CD4-positive, alpha-beta T cell treated with Interleukin-10 for 1 hour (primary cell): Measurements from ENCODE around the gene DNM2.
"Not testable (repeated sequence)": the region's sequence is repeated elsewhere in the genome, so short reads cannot be mapped to it uniquely, and the experiment has no call there.

Source experiments
- DNase-seq: peaks from one replicate; pipeline ENCODE4 v3.0.0-alpha.2; 2020

DNM2 gene

DNA sequence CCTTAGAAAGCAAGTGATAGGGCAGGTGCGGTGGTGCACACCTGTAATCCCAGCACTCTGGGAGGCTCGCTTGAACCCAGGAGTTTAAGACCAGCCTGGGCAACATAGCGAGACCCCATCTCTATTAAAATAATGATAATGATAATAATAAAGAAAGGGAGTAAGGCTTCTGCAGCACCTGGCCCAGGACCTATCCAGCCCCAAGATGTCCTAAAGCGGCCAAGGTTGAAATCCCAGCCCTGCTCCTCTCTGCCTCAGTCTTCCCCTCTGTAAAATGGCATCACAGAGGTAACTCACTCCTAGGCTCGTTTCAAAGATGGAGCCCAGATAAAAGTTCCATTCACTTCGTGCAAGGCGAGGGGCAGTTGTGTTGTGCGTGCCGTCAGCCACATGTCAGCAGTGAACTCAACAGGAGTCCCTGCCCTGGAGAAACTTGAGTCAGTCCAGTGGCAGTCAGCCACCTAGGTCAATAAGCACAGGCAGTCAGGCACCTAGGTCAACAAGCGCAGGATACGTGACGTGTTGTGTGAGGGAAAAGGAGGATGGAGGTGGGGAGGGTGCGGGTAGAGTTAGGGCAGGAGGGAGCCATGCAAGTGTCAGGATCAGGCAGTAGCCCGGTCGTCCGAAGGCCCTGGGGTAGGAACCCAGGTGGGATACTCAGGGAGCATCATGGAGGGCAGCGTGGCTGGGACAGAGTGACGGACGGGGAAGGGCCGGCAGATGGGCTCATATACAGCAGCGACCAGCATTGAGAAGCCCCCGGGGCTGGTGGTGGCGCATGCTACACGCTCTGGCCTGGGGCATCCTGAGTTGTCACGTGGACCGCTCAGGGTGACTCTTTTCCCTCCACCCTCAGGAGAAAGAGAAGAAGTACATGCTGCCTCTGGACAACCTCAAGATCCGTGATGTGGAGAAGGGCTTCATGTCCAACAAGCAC, 101.5 kb downstream of the DNM2 start:
- no peak for DNase-seq

DNA sequence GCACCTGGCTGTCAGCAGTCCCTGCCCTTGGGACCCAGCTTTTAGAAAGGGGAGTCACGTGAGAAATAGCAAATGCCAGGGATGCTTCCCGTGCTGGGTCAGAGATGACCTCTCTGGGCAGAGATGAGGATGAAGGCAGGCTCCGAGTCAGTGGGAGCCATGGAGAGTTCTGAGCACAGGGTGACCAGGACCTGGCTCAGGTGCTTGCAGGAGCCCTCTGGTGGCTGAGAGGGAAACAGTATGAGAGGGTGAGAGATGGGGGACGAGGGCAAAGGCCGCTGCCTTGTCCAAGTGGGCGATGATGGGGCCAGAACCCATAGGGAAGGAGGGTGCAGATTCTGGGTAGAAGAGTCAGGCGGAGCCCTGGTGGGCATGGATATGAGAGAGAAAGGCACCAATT, 102.3 kb downstream of the DNM2 start:
- no peak for DNase-seq

DNA sequence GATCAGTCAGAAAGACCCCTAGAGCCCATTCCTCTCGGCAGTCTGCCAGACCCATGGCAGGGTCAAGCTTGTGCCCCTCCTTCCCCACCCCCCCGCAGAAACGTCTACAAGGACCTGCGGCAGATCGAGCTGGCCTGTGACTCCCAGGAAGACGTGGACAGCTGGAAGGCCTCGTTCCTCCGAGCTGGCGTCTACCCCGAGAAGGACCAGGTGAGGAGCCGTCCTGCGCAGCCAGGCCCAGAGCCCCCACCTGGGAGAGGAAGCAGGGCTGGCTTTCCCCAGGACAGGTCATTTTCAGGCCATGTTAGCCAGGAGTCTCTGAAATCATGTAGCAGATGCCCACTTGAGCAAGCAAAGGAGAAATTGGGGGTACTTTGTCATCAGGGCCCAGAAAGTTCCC, 105.8 kb downstream of the DNM2 start:
- no peak for DNase-seq

DNA sequence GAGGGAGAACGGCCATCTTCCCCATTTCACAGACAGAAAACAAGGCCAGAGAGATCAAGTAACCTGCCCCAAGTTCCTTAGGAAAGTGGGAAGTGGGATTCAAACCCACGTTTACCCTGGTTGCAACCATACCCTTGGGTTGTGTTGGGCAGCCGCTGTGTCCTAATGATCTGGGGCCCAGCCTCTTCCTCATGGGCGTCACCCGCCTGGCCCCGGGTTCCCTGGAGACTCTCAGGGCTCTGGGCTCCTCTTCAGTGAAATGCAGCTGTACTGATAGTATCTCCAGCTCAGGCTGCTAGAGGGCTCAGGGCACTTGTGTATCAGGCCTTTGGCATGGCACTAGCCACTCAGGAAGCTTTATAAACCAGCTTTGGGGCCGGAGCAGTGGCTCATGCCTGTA, 108.4 kb downstream of the DNM2 start:
- no peak for DNase-seq

DNA sequence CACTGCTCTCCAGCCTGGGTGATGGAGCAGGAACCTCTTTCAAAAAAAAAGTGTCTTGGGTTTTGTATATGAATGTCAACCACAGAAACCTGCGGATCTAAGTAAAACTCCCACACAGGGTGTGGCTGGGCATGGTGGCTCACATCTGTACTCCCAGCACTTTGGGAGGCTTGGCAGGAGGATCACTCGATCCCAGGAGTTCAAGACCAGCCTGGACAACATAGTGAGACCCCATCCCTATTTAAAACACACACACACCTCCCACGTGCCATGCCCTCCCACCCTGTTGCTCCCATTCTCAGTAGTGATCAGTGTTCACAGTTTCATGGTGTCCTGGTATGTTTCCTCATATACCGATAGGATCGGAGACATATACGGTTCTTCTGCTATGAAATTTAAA, 109.0 kb downstream of the DNM2 start:
- DNase-seq = no peak

DNA sequence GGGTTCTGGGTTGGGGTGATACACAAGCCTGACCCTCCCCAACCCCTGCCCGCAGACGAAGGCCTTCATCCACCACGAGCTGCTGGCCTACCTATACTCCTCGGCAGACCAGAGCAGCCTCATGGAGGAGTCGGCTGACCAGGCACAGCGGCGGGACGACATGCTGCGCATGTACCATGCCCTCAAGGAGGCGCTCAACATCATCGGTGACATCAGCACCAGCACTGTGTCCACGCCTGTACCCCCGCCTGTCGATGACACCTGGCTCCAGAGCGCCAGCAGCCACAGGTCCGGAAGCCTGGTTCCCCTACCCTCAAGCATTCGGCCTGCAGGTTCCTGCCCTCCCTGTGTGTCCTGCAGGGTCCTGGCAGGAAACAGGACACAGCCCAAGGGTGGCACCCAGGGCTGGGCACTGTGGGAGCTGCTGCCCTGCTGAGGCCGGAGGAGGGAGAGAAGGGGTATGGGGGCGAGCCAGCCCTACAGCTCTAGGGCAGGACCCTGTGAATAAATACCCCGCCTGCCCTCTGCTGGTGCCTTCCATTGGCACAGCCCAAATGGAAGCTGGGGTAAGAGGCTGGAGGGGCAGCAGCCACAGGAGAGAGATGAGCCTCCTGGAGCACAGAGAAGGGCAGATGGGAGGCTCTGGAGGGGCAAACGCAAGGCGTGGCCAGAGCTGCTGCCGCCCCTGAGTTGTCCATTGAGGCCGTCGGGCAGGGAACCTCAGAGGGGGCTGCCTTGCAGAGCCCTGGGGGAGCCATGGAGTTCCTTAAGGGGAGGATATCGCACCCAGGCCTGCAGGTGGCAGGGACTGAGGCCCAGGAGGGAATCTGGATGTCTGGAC, 111.3 kb downstream of the DNM2 start:
- DNase-seq = no peak

DNA sequence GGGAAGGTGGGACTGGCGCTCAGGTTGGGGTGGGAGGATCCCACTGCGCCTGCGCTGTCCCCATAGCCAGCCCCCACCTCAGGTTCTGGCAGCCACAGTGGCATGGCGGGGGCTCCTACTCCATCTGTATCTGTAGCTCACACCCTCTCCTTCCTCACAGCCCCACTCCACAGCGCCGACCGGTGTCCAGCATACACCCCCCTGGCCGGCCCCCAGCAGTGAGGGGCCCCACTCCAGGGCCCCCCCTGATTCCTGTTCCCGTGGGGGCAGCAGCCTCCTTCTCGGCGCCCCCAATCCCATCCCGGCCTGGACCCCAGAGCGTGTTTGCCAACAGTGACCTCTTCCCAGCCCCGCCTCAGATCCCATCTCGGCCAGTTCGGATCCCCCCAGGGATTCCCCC, 112.1 kb downstream of the DNM2 start:
- no peak for DNase-seq

DNA sequence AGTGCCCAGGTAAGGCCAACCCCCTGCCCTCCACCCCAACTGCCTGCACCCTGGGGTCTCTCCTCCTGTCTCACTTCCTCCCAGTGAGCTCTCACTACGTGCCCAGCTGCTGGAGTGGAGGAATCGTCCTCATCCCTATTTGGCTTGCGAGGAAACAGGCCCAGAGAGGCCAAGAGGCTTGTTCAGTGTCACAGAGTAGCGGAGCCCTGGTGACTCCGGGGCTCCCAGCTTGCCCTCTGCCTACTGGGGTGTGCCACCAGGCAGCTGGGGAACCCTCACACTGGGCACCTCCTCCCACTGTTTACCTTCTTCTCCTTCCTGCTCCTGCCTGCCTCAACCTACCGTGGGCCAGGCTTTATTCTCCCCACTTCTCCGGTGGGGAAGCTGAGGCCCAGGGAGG, 112.5 kb downstream of the DNM2 start:
- no peak for DNase-seq

DNA sequence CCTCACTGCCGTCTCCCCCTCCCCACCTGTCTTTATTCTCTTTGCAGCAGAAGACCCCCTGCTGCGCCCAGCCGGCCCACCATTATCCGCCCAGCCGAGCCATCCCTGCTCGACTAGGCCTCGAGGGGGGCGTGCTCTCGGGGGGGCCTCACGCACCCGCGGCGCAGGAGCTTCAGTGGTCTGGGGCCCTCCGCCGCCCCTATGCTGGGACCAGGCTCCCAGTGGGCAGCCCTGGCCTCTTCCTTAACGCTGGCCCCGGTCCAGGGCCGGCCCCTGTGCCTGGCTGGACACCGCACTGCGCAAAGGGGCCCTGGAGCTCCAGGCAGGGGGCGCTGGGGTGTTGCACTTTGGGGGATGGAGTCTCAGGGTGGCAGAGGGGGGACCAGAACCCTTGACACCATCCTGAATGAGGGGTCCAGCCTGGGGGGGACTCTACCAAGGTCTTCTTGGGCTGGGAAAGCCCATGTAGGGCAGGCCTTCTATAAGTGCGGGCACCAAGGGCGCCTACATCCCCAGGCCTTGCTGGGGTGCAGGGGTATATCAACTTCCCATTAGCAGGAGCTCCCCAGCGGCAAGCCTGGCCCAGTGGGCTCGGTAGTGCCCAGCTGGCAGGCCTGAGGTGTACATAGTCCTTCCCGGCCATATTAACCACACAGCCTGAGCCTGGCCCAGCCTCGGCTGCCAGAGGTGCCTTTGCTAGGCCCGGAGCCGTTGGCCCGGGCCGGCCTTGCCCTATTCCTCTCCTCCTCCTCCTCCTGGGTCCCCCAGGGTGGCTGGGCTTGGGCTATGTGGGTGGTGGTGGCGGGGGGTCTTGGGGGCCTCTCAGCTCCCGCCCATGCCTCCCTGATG, 113.3 kb downstream of the DNM2 start:
- DNase-seq = no peak

DNA sequence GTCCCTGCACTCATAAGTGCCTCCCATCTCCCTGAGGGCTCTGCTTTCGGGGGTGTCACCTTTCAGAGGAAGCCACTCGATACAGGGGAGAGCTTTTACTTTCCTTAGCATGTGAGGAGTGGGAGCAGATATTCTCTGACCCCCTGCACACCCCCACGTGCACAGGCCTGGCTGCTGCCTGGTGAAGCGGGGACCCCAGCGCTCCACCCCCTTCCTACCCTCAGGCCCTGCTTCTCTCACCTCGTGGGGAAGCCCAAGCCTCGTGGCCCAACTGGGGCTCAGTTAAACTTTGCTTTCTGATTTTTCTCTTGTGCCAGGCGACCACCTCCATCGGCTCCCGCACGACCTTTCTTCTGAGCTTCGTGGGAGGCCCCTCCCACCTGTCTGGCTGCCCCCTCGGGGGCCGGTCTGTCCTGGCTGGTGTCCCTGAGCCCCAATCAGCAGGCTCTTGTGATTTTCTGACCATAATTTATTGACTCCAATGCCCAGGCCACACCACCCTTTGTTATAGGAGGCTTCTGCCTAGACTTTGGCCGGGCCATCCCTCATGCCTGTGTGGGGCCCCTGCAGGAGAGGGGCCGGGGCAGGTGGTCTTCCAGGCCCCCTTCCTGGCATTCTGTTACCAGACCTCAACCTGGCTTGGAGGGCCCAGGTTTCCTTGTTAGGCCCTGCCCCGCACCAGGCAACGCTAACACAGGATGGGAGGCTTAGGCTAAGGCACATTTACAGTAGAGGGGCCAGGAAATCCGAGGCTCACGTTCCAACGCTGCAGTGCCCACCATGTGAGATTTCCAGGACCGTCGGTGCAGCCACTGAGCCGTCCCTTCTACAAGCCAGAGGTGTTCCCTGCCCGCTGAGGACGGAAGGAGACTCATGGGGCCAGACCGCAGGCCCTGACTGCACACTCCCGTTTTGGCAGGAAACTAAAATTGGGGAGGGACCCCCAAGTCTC, 114.4 kb downstream of the DNM2 start:
- no peak for DNase-seq

DNA sequence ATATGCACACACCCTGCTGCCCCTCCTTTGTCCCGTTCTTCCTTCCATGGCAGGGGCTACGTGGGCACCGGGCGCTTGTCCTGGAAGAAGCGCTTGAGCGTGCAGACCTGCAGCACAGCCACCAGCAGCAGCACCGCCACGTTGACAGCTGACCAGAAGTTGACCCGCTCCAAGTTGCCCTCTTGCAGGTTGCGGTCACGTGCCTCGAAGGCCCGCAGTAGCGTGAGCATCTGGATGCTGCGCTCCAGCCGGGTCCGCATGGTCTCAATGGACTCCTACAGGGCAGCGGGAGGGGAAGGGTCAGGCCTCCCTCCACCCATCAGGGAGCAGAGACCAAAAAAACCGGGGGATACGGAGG, 115.0 kb downstream of the DNM2 start:
- DNase-seq = no peak

DNA sequence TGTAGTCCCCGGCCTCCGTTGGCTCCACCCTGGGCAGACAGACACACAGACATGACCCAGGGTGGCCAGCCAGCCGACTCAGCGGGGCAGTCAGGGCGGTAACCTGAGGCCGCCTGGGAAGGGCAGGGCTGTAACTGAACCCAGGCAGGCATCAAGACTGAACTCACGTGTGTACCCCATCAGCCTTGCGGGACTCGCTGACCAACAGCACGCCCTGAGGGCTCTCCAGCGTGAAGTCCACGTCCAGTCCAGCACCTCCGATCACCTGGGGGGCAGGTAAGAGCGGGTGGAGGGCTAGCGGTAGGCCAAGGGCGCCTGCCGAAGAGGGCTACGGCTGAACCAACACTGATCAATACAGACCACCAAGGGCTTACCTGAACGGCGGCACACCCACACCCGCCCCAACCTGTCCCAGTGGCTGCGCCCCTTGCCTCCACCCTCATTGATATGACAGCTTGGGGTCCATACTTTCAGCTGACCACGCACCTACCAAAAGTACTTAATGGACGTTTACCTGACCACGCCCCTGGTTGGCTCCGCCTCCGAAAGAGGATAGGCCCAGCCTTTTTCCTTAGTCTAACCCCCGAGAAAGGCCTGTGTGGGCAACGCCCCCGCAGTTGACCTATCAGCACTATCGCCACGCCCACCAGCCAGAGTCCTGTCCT, 117.3 kb downstream of the DNM2 start:
- no peak for DNase-seq

DNA sequence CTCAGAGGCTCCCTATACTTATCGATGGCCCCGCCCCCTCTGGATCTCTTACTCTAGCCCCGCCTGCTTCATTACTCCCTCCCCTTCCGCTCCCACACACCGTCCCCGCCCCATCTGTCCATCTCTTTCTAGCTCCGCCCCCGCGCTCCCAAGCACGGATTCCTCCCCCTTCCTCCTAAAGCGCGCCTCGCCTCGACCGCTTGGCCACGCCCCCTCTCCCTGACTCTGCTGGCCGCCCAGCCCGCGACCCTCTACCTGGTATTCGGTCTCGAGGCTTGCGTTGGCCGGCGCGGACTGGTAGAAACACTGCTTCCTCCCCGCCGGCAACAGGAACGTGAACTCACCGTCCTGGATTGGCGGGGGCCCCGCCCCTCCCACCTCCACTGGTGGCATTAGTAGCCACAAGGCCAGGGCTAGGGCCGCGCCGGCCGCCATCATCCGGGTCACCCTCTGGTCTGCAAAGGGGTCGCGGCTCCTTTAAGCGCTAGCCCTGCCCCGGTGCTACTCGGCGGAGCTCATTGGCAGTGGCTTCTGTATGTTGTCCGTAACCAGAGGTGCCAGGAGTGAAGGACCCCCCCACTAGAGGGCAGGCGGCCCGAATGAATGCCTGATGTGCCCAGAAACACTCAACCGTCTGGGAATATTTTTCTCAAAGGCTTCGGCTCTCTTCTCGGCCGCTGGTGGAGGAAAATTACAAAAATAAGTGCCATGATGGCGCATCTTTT, 118.0 kb downstream of the DNM2 start, which contains the start of gene TMED1:
TMED1 (minus strand) TSS at position 459 of the 725 bp plus-strand sequence; CDS start at position 438, 21 bp downstream.
- peak; percentile 97 for DNase-seq

DNA sequence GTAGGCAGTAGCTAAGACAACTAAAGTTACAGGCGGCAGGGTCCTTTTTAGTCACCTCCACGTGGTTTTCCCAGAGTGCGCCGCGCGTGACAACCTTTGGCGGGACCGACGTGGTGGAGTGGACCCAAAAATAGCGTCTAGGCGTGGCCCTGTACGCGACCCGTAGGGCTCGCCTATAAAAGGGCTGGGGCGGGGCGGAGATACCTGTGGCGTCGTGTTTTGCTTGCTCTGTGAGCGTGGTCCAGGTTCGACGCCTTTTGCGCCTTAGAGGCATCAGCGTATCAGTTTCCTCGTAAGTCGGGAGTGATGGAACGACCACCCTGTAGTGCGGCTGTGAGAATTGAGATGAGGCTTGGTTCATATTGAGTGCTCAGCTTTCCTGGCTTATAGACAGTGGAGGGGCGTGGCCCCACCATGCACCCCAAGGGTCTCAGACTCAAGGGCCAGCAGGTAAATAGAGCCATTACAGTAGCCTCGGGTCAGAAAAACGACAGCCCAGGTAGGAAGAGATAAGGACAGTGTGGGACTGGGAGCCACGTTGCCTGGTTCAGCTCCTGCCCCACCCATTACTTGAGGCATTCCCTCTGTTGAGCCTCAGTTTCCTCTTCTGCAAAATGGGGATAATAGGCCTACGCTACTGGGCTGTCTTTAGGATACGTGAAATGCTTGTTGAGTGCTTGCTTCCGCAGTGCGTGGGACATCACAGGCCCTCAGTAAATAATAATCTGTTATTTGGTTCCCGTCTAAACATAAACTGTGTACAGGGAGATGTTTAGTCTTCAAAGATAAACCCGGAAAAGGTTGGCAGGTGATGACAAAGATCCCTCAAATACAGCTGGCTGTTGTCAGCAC, 118.8 kb downstream of the DNM2 start:
- DNase-seq = peak; percentile 89

DNA sequence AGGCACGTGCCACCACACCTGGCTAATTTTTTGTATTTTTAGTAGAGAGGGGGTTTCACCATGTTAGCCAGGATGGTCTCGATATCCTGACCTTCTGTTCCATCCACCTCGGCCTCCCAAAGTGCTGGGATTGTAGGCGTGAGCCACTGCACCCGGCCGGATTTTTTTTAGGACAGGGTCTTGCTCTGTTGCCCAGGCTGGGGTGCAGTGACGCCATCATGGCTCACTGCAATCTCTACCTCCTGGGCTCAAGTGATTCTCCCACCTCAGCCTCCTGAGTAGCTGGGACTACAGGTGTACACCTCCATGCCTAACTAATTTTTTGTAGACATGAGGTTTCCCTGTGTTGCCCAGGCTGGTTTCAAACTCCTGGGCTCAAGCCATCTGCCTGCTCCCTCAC, 119.8 kb downstream of the DNM2 start:
- not testable (repeated sequence) for DNase-seq

DNA sequence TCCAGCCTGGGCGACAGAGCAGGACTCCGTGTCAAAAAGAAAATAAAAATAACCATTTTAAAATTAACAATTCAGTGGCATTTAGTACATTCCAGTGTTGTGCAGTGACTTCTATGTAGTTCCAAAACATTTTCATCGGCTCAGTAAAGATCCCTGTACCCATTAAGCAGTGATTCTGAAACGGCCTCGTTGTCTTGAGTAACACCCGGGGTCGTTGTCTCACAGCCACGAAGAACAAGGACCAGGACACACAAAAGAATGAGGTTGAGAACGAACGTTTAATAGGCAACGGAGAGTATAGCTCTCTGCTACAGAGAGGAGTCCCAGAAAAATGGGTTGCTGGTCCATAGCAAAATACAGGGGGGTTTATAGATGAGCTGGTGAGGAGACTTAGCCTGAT, 120.5 kb downstream of the DNM2 start:
- no peak for DNase-seq

DNA sequence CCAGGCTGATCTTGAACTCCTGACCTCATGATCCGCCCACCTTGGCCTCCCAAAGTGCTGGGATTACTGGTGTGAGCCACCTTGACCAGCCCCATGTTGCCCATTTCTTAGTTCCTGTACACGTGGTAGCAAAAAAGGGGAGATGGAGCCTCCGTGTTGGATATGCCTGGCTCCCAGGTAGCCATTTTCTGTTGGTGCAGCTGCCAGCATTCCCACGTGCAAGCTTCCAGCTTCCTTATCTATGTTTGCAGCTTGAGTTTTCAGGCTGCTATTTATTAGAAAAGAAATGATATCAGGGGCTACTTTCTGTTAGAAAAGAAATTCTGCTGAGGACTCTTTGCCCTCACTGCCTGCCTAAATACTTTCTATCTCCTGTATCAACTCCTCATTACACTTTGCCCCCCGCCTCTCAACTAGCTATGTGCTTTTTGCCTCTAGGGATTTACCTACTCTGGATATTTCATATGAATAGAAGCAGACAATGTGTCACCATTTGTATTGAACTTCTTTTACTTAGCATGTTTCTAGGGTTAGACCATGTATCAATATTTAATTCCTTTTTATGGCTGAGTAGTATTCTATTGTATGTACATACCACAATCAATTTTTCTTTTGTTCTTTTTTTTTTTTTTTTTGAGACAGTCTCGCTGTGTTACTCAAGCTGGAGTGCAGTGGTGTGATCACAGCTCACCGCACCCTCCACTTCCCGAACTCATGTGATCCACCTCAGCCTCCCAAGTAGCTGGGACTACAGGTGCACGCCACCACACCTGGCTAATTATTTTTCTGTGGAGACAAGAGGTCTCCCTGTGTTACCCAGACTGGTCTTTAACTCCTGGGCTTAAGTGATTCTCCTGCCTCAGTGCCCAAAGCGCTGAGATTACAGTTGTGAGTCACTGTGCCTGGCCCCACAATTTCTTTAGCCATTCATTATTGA, 121.5 kb downstream of the DNM2 start:
- DNase-seq = no peak

DNA sequence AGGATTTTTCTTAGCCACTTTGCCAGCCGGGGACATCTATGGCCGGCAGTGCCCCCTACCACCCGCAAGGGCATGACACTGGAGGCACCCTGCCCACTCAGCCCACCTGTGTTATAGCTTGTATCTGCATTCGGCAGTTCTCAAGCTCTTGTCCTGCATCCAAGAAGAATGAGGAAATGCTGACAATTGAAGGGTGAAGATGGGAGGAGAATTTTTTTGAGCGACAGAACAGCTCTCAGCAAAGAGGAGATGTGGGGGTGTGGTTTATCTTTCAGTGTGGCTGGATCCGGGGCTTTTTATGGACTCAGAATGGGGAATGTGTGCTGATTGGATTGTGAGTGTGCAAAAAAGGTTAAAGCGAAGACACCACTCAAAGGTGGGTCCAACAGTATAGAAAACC, 124.9 kb downstream of the DNM2 start:
- DNase-seq = no peak
